ENCODE results near the gene VPS4A.
"Not testable (repeated sequence)": the region's sequence is repeated elsewhere in the genome, so short reads cannot be mapped to it uniquely, and the experiment has no call there.

The VPS4A gene

GRCh38 chr16:69276148-69277115, 34.7 kb upstream of the VPS4A start:
- H3K27ac ChIP-seq, result no peak overlapping the region
- no peak for TF ChIP-seq ZFX (IDR thresholded peaks at IDR 0.05)
- TF ChIP-seq CTCF (conservative IDR thresholded peaks at IDR 0.05), result no peak

GRCh38 chr16:69277413-69277812, 33.7 kb upstream of the VPS4A start:
- TF ChIP-seq CTCF (conservative IDR thresholded peaks at IDR 0.05) (no peak), ZFX (IDR thresholded peaks at IDR 0.05) (no peak)
- H3K27ac ChIP-seq, result no peak overlapping the region

- no peak overlapping the region for H3K27ac ChIP-seq
Measured at GRCh38 chr16:69283851-69284250, 27.3 kb upstream of the VPS4A start.

GRCh38 chr16:69285240-69285639, 25.9 kb upstream of the VPS4A start:
- H3K27ac ChIP-seq, result no peak overlapping the region
- TF ChIP-seq ZFX (IDR thresholded peaks at IDR 0.05) (no peak), CTCF (conservative IDR thresholded peaks at IDR 0.05) (no peak)

More at GRCh38 chr16:69283851-69284250, 27.3 kb upstream of the VPS4A start:
- TF ChIP-seq ZFX (IDR thresholded peaks at IDR 0.05) (no peak), CTCF (conservative IDR thresholded peaks at IDR 0.05) (no peak)

GRCh38 chr16:69286941-69287713, 24.0 kb upstream of the VPS4A start:
- TF ChIP-seq ZFX (IDR thresholded peaks at IDR 0.05), result no peak
- peak; percentile 79 for TF ChIP-seq CTCF (conservative IDR thresholded peaks at IDR 0.05)
- H3K27ac ChIP-seq, result no peak overlapping the region

- not testable (repeated sequence) for H3K27ac ChIP-seq
Measured at GRCh38 chr16:69291657-69292056, 19.5 kb upstream of the VPS4A start.

GRCh38 chr16:69293401-69293800, 17.7 kb upstream of the VPS4A start:
- no peak for TF ChIP-seq CTCF (conservative IDR thresholded peaks at IDR 0.05)
- no peak for TF ChIP-seq ZFX (IDR thresholded peaks at IDR 0.05)
- H3K27ac ChIP-seq, result no peak overlapping the region

Measured in C4-2B (cell line).